C4-2B (cell line): Measurements from ENCODE around the gene IRX3.

ENCODE experiments used
- CTCF ChIP-seq: fragments of 450-650 bp; conservative IDR thresholded peaks from 2 replicates; pipeline ENCODE4 v1.5.1; 2017; ENCODE audit warnings: mild to moderate bottlenecking
- ZFX ChIP-seq: fragments of 450-650 bp; IDR thresholded peaks from 2 replicates; pipeline ENCODE4 v1.6.1; 2017

GRCh38 chr16:54233615-54234014, 53.0 kb downstream of the IRX3 start:
- TF ChIP-seq CTCF (no peak), ZFX (no peak)
